ENCODE data around the gene DPF3. TPM values are rescaled to one million over a fixed set of nuclear protein-coding genes. Genes with fewer than 3 reads are reported as not detected.
A peak's percentile ranks its signal among the peaks of the same experiment; 100 is the strongest.

DPF3 gene
- total and polyA plus RNA-seq, 9 of the 15 experiments (the other 6 are each of a cell fraction or from before 2014, with no cell fraction given), result 0.21 to 4.9 (median 1.2) TPM

GRCh38 chr14:72925815-72926291 is 32.0 kb upstream of the DPF3 start:
- H3K9me1 ChIP-seq (ENCODE audit: control insufficient read depth, insufficient read depth, low read length), result no peaks in the 10 kb centered on the region
- H4K20me1 ChIP-seq (replicated peaks; ENCODE audit: control insufficient read depth, insufficient read depth, low read length), result no peaks in the 10 kb centered on the region
- peak overlapping the region; percentile 98 for H3K27ac ChIP-seq (ENCODE audit: extremely low read depth, low read depth, low read length)
- H3K4me1 ChIP-seq (replicated peaks in 1 of 2; ENCODE audit: control insufficient read depth in 2 of 2, insufficient read depth in 2 of 2, low read length in 2 of 2), result peaks cover 21 to 49% of the 10 kb centered on the region in 2 experiments
- H3K4me2 ChIP-seq (ENCODE audit: insufficient read depth, low read length), result peak overlapping the region; percentile 92
- H3K36me3 ChIP-seq (ENCODE audit: control insufficient read depth, insufficient read depth, low read length), result peaks cover 8% of the 10 kb centered on the region; the same call in 1 of the 3 replicates
- ChIA-PET POLR2A (interaction anchor here (0.5 to 2.0 kb wide), 9 partner anchors 9 to 417 kb away, joined by 3 to 11 read pairs (median 4); partner anchors contain the start of gene ZFYVE1), CTCF (ENCODE audit: low intra/inter-chr PET ratio) (no interaction called here)
- 1% methylated on average over 20 of the region's 33 CpGs for WGBS (ENCODE audit: insufficient coverage, low coverage, missing lambda C conversion rate)
- H3K9ac ChIP-seq (ENCODE audit: insufficient read depth in 1 of 2, low read depth in 2 of 2, low read length in 2 of 2), result peak overlapping the region; percentile 94 to 98
- H3K9me3 ChIP-seq (replicated peaks; ENCODE audit: control insufficient read depth, insufficient read depth, low read depth, low read length), result no peaks in the 10 kb centered on the region
- H3K4me3 ChIP-seq, result peak overlapping the region; percentile 90
- ATAC-seq (peak; percentile 54), DNase-seq (ENCODE audit: extremely low read depth in 1 of 4, low spot score in 3 of 4) (peak in 2 of 4 experiments; percentile 93), FAIRE-seq (no peak)
- no peaks in the 10 kb centered on the region for H3K27me3 ChIP-seq (ENCODE audit: control insufficient read depth in 2 of 2, insufficient read depth in 2 of 2, low read length in 2 of 2)
- no TSS peak for BruUV-seq (replicated peaks)
- H2AFZ ChIP-seq (ENCODE audit: low read depth, low read length), result peak overlapping the region; percentile 84
- in situ Hi-C loops (cut with MboI) (no loop called here), intact Hi-C loops (cut with micrococcal nuclease) (loop anchor here (10.0 kb wide), 1 partner anchor 539 kb away; no protein-coding TSS in a partner anchor)
- H3K79me2 ChIP-seq (ENCODE audit: control insufficient read depth, insufficient read depth, low read length), result peaks cover 47% of the 10 kb centered on the region
- TF ChIP-seq HMGN3 (IDR thresholded peaks at IDR 0.05; ENCODE audit: borderline replicate concordance, extremely low read depth, insufficient read length, low read depth, low read length) (no peak), BCOR (IDR thresholded peaks at IDR 0.05) (0 out of 2 replicates have a peak, but pooled peaks have one; percentile 17), PHF8 (IDR thresholded peaks at IDR 0.05; ENCODE audit: borderline replicate concordance, low read length) (peak; percentile 48; the same call in 1 of the 2 replicates), JUNB (CRISPR knock-in tag; conservative IDR thresholded peaks at IDR 0.05) (no peak), RBFOX2 (IDR thresholded peaks at IDR 0.05; ENCODE audit: low read depth, low read length) (peak; percentile 54), POLR2B (IDR thresholded peaks at IDR 0.05; ENCODE audit: low read depth, partially characterized antibody) (peak; percentile 72), ZNF41 (CRISPR knock-in tag; conservative IDR thresholded peaks at IDR 0.05) (no peak), ZFX (CRISPR knock-in tag; IDR thresholded peaks at IDR 0.05) (no peak; the same call in 1 of the 2 replicates), ZBTB11 (CRISPR knock-in tag; IDR thresholded peaks at IDR 0.05) (peak in 1 of 3 experiments; percentile 11; a peak in 1 of 6 replicates), BRD4 (IDR thresholded peaks at IDR 0.05) (0 out of 2 replicates have a peak, but pooled peaks have one; percentile 20), MBD1 (CRISPR knock-in tag; IDR thresholded peaks at IDR 0.05) (no peak), CBFB (CRISPR knock-in tag; IDR thresholded peaks at IDR 0.05) (no peak), CXXC5 (CRISPR knock-in tag; IDR thresholded peaks at IDR 0.05) (peak; percentile 44), NR2C1 (IDR thresholded peaks at IDR 0.05) (no peak), NR2C1 (tag; IDR thresholded peaks at IDR 0.05) (no peak), MXI1 (IDR thresholded peaks at IDR 0.05; ENCODE audit: low read depth, low read length) (no peak), ZNF764 (CRISPR knock-in tag; IDR thresholded peaks at IDR 0.05; ENCODE audit: low read depth) (no peak), ZNF165 (CRISPR knock-in tag; IDR thresholded peaks at IDR 0.05; ENCODE audit: borderline replicate concordance) (no peak)

Data from K562 (cell line).